Measurements from ENCODE around the gene CEPT1.
"Not testable (repeated sequence)": the region's sequence is repeated elsewhere in the genome, so short reads cannot be mapped to it uniquely, and the experiment has no call there.

GRCh38 chr1:111095421-111095820, 44.6 kb upstream of the CEPT1 start:
- TF ChIP-seq POLR2A (IDR thresholded peaks at IDR 0.05; ENCODE audit: low read depth, low read length); POLR2AphosphoS5 (IDR thresholded peaks at IDR 0.05; ENCODE audit: low read depth, low read length); TAF1 (IDR thresholded peaks at IDR 0.05; ENCODE audit: borderline replicate concordance, low read depth, low read length): not testable (repeated sequence)

Measured in GM12892 (cell line).